ENCODE data around the gene L3MBTL2. TPM values are rescaled to one million over a fixed set of nuclear protein-coding genes. Genes with fewer than 3 reads are reported as not detected.

Gene L3MBTL2
- total and polyA plus RNA-seq, 9 of the 15 experiments (the other 6 are each of a cell fraction or from before 2014, with no cell fraction given), result 10.3 to 23.1 (median 18.6) TPM

DNA sequence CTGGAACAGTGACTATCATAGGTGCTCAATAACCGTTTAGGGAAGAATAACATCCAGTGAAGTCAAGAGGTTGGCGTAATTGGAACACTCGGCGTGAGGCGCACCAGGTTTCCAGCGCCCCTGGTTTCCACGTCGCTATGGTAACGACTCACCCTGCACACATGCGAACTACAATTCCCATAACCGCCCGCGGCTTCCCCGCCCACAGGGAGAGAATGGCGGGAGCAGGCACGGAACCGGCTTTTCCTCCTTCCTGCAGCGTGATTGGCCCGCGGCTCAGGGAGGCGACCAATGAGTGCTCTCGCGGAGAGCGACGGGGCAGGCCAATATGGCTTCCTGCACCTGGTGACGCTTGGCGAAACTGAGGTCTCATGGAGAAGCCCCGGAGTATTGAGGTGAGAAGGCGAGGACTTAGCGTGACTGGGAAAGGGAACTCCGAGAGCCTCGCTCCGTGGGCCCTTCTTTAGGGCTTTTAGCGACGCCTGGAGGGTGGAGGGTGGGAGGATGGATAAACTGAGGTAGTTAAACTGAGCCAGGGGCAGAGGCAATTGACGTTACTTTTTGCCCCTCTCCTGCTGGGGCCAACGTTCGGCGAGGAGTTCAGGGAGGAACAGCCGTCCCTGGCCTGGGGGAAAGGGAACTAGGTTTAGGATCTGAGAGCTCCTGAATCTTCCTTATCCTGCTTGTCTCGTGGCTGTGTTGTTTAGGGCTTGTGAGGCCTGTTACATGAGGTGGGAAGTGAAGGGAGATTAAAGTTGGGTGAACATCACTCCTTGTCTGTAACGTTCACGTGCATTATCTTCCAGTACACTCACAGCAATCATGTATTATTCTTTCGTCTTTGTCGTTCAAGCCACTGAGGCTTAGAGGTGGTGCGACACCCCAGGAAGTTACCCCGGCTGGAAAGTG lies at the start of gene L3MBTL2 (continued):
- TF ChIP-seq ZC3H4 (CRISPR knock-in tag; IDR thresholded peaks at IDR 0.05; ENCODE audit: borderline replicate concordance), result no peak
- TF ChIP-seq, protein P1, sequence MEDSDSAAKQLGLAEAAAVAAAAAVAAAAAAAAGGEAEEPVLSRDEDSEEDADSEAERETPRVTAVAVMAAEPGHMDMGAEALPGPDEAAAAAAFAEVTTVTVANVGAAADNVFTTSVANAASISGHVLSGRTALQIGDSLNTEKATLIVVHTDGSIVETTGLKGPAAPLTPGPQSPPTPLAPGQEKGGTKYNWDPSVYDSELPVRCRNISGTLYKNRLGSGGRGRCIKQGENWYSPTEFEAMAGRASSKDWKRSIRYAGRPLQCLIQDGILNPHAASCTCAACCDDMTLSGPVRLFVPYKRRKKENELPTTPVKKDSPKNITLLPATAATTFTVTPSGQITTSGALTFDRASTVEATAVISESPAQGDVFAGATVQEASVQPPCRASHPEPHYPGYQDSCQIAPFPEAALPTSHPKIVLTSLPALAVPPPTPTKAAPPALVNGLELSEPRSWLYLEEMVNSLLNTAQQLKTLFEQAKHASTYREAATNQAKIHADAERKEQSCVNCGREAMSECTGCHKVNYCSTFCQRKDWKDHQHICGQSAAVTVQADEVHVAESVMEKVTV (CRISPR knock-in tag; IDR thresholded peaks at IDR 0.05), result no peak
- TF ChIP-seq ZBTB2 (IDR thresholded peaks at IDR 0.05), result no peak
- TF ChIP-seq CHD1 (IDR thresholded peaks at IDR 0.05; ENCODE audit: low read length), result no peak
- peak; percentile 72; the same call in 1 of the 2 replicates for TF ChIP-seq GTF2E2 (tag; IDR thresholded peaks at IDR 0.05)
- peak; percentile 75 for TF ChIP-seq TFAP4 (CRISPR knock-in tag; IDR thresholded peaks at IDR 0.05; ENCODE audit: borderline replicate concordance)
- TF ChIP-seq ZNF224 (CRISPR knock-in tag; IDR thresholded peaks at IDR 0.05), result no peak
- TF ChIP-seq ZNF124 (CRISPR knock-in tag; IDR thresholded peaks at IDR 0.05), result no peak
- no peak for TF ChIP-seq SREBF1 (IDR thresholded peaks at IDR 0.05; ENCODE audit: borderline replicate concordance, low read depth, low read length)
- TF ChIP-seq ZNF778 (CRISPR knock-in tag; IDR thresholded peaks at IDR 0.05), result no peak
- peak; percentile 98 for TF ChIP-seq RFX1 (IDR thresholded peaks at IDR 0.05)
- TF ChIP-seq HDAC3 (IDR thresholded peaks at IDR 0.05; ENCODE audit: borderline replicate concordance, partially characterized antibody), result no peak
- no peak for TF ChIP-seq REST (IDR thresholded peaks at IDR 0.05; ENCODE audit: borderline replicate concordance)
- TF ChIP-seq REST (CRISPR knock-in tag; IDR thresholded peaks at IDR 0.05; ENCODE audit: low read depth), result no peak
- no peak for TF ChIP-seq ZNF184 (CRISPR knock-in tag; IDR thresholded peaks at IDR 0.05)
- TF ChIP-seq SIN3B (IDR thresholded peaks at IDR 0.05; ENCODE audit: low read depth), result peak; percentile 89

Measured in K562 (cell line).